Progenitor cell of endocrine pancreas (in vitro differentiated cells): ENCODE measurements around the gene UCHL1. TPM values are rescaled to one million over a fixed set of nuclear protein-coding genes. Genes with fewer than 3 reads are reported as not detected.
"Not testable (repeated sequence)": the region's sequence is repeated elsewhere in the genome, so short reads cannot be mapped to it uniquely, and the experiment has no call there.

Source experiments
- DNase-seq: peaks from one replicate; pipeline ENCODE4 v3.0.0; 2021; ENCODE audit warnings: low spot score; ENCODE audit not compliant: unreplicated experiment
- H3K27ac Mint-ChIP-seq: 2 replicates; pipeline ENCODE4 v1.8.0; 2021; ENCODE audit warnings: mild to moderate bottlenecking, moderate library complexity, mixed read lengths
- H3K27me3 Mint-ChIP-seq: 2 replicates; pipeline ENCODE4 v1.8.0; 2021; ENCODE audit warnings: mixed read lengths
- H3K36me3 Mint-ChIP-seq: 2 replicates; pipeline ENCODE4 v1.8.0; 2022; ENCODE audit warnings: mixed read lengths; ENCODE audit not compliant: insufficient read depth
- H3K4me1 Mint-ChIP-seq: 2 replicates; pipeline ENCODE4 v1.8.0; 2021; ENCODE audit warnings: low read depth, mixed read lengths
- H3K4me3 Mint-ChIP-seq: 2 replicates; pipeline ENCODE4 v1.8.0; 2021; ENCODE audit warnings: low read depth, mild to moderate bottlenecking, moderate library complexity, mixed read lengths
- H3K9me3 Mint-ChIP-seq: 2 replicates; pipeline ENCODE4 v1.8.0; 2021; ENCODE audit warnings: low read depth, mixed read lengths
- total RNA-seq: library from RNA; stranded (reverse); gene quantifications from 2 replicates; pipeline ENCODE4 v1.2.1, GENCODE V29; 2021
- TF ChIP-seq, protein P1 (sequence below): fragments of 200-600 bp; sonication (generic); IDR thresholded peaks from one replicate; pipeline ENCODE4 v1.5.0; 2021; ENCODE audit warnings: antibody characterized with exemption, mild to moderate bottlenecking; ENCODE audit not compliant: unreplicated experiment

Gene UCHL1
- total RNA-seq, 1 donor from 2014 or later: 270 TPM

- Mint-ChIP-seq H3K27ac (no peak overlapping the region), H3K4me1 (no peaks in the 10 kb centered on the region), H3K9me3 (peaks cover 9% of the 10 kb centered on the region), H3K36me3 (no peaks in the 10 kb centered on the region), H3K27me3 (peaks cover 16% of the 10 kb centered on the region), H3K4me3 (no peak overlapping the region)
- TF ChIP-seq, protein P1, sequence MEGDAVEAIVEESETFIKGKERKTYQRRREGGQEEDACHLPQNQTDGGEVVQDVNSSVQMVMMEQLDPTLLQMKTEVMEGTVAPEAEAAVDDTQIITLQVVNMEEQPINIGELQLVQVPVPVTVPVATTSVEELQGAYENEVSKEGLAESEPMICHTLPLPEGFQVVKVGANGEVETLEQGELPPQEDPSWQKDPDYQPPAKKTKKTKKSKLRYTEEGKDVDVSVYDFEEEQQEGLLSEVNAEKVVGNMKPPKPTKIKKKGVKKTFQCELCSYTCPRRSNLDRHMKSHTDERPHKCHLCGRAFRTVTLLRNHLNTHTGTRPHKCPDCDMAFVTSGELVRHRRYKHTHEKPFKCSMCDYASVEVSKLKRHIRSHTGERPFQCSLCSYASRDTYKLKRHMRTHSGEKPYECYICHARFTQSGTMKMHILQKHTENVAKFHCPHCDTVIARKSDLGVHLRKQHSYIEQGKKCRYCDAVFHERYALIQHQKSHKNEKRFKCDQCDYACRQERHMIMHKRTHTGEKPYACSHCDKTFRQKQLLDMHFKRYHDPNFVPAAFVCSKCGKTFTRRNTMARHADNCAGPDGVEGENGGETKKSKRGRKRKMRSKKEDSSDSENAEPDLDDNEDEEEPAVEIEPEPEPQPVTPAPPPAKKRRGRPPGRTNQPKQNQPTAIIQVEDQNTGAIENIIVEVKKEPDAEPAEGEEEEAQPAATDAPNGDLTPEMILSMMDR: no peak
- no peak for DNase-seq
Measured at GRCh38 chr4:41305476-41305875, 48.7 kb downstream of the UCHL1 start.

DNA sequence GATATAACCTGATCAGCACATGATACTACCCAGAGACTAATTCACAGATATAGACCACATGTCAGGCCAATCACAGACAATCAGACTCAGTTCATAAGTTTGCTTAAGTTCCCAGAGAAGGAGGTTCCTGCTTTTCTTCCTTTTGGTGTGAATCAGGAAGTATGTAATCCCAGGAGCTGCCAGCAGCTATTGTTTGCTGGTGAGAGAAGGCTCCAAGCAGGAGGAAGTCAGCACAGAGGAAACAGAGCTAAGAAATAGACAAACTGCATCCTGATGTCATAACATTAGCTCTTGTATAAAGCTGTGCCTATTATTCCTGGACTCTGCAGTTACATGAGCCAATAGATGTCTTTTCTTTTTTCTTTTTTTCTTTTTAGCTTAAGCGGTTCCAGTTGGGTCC is 50.9 kb downstream of the UCHL1 start:
- Mint-ChIP-seq H3K36me3 (no peaks in the 10 kb centered on the region), H3K9me3 (peaks cover 9% of the 10 kb centered on the region), H3K27me3 (peaks cover 16% of the 10 kb centered on the region), H3K27ac (no peak overlapping the region), H3K4me3 (no peak overlapping the region), H3K4me1 (no peaks in the 10 kb centered on the region)
- TF ChIP-seq, protein P1: no peak
- no peak for DNase-seq

GRCh38 chr4:41308398-41308797 is 51.7 kb downstream of the UCHL1 start:
- Mint-ChIP-seq H3K9me3 (peaks cover 9% of the 10 kb centered on the region), H3K27ac (no peak overlapping the region), H3K4me1 (no peaks in the 10 kb centered on the region), H3K27me3 (peaks cover 16% of the 10 kb centered on the region), H3K4me3 (no peak overlapping the region), H3K36me3 (no peaks in the 10 kb centered on the region)
- DNase-seq: no peak
- TF ChIP-seq, protein P1: no peak

DNA sequence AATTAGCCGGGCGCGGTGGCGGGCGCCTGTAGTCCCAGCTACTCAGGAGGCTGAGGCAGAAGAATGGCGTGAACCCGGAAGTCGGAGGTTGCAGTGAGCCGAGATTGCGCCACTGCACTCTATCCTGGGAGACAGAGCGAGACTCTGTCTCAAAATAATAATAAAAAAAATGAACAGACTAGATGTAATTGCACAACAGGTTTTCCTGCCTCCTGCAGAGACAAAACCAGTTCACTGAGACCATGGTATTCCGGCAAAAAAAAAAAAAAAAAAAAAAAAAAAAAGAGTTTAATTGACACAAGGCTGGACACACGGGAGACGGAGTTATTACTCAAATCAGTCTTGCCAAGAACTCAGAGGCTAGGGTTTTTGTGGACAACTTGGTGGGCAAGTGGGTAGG is 58.7 kb downstream of the UCHL1 start:
- H3K4me1 Mint-ChIP-seq, H3K4me3 Mint-ChIP-seq, DNase-seq, H3K27me3 Mint-ChIP-seq, H3K36me3 Mint-ChIP-seq, H3K9me3 Mint-ChIP-seq, H3K27ac Mint-ChIP-seq: not testable (repeated sequence)

DNA sequence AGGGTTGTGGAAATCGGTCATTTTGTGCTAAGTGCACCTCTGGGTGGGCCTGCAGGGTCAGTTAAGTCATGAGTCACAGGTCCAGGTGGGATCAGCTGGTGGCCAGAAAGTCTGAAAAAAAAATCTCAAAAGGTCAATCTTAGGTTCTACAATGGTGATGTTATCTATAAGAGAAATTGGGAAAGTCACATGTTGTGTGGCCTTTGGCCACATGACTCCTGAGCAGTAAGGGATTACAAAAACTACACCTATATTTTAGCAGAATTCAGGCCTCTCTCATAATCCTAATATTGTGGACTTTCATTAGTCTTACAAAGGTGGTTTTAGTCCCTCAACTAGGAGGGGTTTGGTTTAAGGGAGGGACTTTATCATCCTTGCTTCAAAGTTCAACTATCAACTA is 59.1 kb downstream of the UCHL1 start:
- Mint-ChIP-seq H3K27ac (no peak overlapping the region), H3K9me3 (peaks cover 9% of the 10 kb centered on the region), H3K4me3 (no peak overlapping the region), H3K36me3 (no peaks in the 10 kb centered on the region), H3K4me1 (peaks cover 7% of the 10 kb centered on the region), H3K27me3 (peaks cover 3% of the 10 kb centered on the region)
- TF ChIP-seq, protein P1: no peak
- DNase-seq: no peak

Other genes with a start within 250 kb of the UCHL1 start
- gene APBB2, start 42.4 kb upstream of the UCHL1 start, total RNA-seq: 61.4 and 61.7 TPM in 2 replicates